PC-9 (cell line): ENCODE results near the gene GPLD1.

Experiments used
- CTCF ChIP-seq: fragments of 200-600 bp; sonication (generic); conservative IDR thresholded peaks from 2 replicates; pipeline ENCODE4 v1.6.1; 2017; ENCODE audit warnings: mixed run types, antibody characterized with exemption, mild to moderate bottlenecking, moderate library complexity
- EZH2 ChIP-seq: fragments of 200-600 bp; sonication (generic); IDR thresholded peaks from 2 replicates; pipeline ENCODE4 v1.8.0; 2017; ENCODE audit warnings: antibody characterized with exemption, low read depth

GRCh38 chr6:24382220-24382540 is 107.2 kb downstream of the GPLD1 start:
- TF ChIP-seq EZH2 = no peak
- no peak for TF ChIP-seq CTCF
